Amniotic epithelial cell (primary cell): ENCODE data around the gene AGFG2.
"Not testable (repeated sequence)": the region's sequence is repeated elsewhere in the genome, so short reads cannot be mapped to it uniquely, and the experiment has no call there.

Source experiments
- DNase-seq: peaks from one replicate; pipeline ENCODE4 v3.0.0-alpha.2; 2010; ENCODE audit warnings: low read depth

Gene AGFG2

GRCh38 chr7:100538654-100539435 is at the start of gene AGFG2:
Gene AGFG2 (plus strand): TSS chr7:100539203. CDS start chr7:100539347, 144 bp downstream.
- DNase-seq = peak; percentile 99

GRCh38 chr7:100489824-100490223 is 49.2 kb upstream of the AGFG2 start:
- peak; percentile 96 for DNase-seq

GRCh38 chr7:100490483-100491191 is 48.4 kb upstream of the AGFG2 start:
- no peak for DNase-seq

GRCh38 chr7:100491192-100491578 is 47.8 kb upstream of the AGFG2 start:
- no peak for DNase-seq

GRCh38 chr7:100492738-100493475 is 46.1 kb upstream of the AGFG2 start:
- DNase-seq = no peak

- peak; percentile 41 for DNase-seq
These were observed 45.3 kb upstream of the AGFG2 start for GRCh38 chr7:100493476-100494264.

GRCh38 chr7:100496509-100496908 is 42.5 kb upstream of the AGFG2 start:
- DNase-seq = no peak

- DNase-seq = not testable (repeated sequence)
These were observed 38.3 kb upstream of the AGFG2 start for GRCh38 chr7:100500743-100501142.

GRCh38 chr7:100504031-100504430 is 35.0 kb upstream of the AGFG2 start:
- peak; percentile 45 for DNase-seq

GRCh38 chr7:100504887-100505611 is 34.0 kb upstream of the AGFG2 start:
- no peak for DNase-seq

GRCh38 chr7:100506356-100506923 is 32.6 kb upstream of the AGFG2 start:
- peak; percentile 27 for DNase-seq

GRCh38 chr7:100509231-100509630 is 29.8 kb upstream of the AGFG2 start:
- peak; percentile 91 for DNase-seq

- no peak for DNase-seq
These were observed 28.4 kb upstream of the AGFG2 start for GRCh38 chr7:100510437-100511239.

GRCh38 chr7:100513212-100513810 is 25.7 kb upstream of the AGFG2 start:
- no peak for DNase-seq

- peak; percentile 63 for DNase-seq
These were observed 23.9 kb upstream of the AGFG2 start for GRCh38 chr7:100515072-100515532.

- DNase-seq = peak; percentile 95
These were observed 22.7 kb upstream of the AGFG2 start for GRCh38 chr7:100516135-100516812.

GRCh38 chr7:100517305-100517704 is 21.7 kb upstream of the AGFG2 start:
- DNase-seq = no peak

- DNase-seq = no peak
These were observed 19.4 kb upstream of the AGFG2 start for GRCh38 chr7:100519580-100519979.

GRCh38 chr7:100520138-100520537 is 18.9 kb upstream of the AGFG2 start:
- DNase-seq = no peak
